ENCODE measurements around the gene CDK2AP2.

- TF ChIP-seq CTCF (IDR thresholded peaks at IDR 0.05), result no peak
- TF ChIP-seq POLR2AphosphoS5 (IDR thresholded peaks at IDR 0.05), result no peak
Measured at GRCh38 chr11:67484847-67485311, 23.1 kb downstream of the CDK2AP2 start.

Data from prostate gland (tissue), 2 donors.